ENCODE results near the gene PRMT7. TPM values are rescaled to one million over a fixed set of nuclear protein-coding genes. Genes with fewer than 3 reads are reported as not detected.

Gene PRMT7
- polyA plus RNA-seq, 3 donors: 15.0 to 41.1 (median 15.2) TPM

- no peak overlapping the region for H2AFZ ChIP-seq (ENCODE audit: insufficient read depth, low read depth, low read length, poor library complexity, severe bottlenecking)
- peaks cover 11 to 13% of the 10 kb centered on the region in 2 donors for H3K4me1 ChIP-seq (ENCODE audit: control insufficient read depth in 1 of 2, insufficient read depth in 2 of 2, low read length in 2 of 2)
- peak overlapping the region; percentile 66 to 88 (median 82) for H3K27ac Mint-ChIP-seq
- no peak for TF ChIP-seq CTCF (IDR thresholded peaks at IDR 0.05)
- intact Hi-C loops (cut with micrococcal nuclease): no loop called here
- peak overlapping the region; percentile 11 to 65 for H3K27ac ChIP-seq (ENCODE audit: low read depth in 1 of 2, low read length in 2 of 2)
- H3K27me3 ChIP-seq (ENCODE audit: control insufficient read depth in 2 of 2, insufficient read depth in 2 of 2, low read length in 2 of 2): no peaks in the 10 kb centered on the region
- H3K4me2 ChIP-seq (replicated peaks; ENCODE audit: extremely low read depth, low read length, poor library complexity, severe bottlenecking): no peak overlapping the region
- no peak overlapping the region for H3K4me3 ChIP-seq (replicated peaks in 1 of 3; ENCODE audit: low read depth in 2 of 3, low read length in 3 of 3)
- no peaks in the 10 kb centered on the region for H3K27me3 Mint-ChIP-seq (ENCODE audit: low read depth in 3 of 3)
- H4K20me1 ChIP-seq (ENCODE audit: insufficient read depth, low read length): peaks cover 9% of the 10 kb centered on the region
- H3K36me3 ChIP-seq (replicated peaks in 1 of 2; ENCODE audit: control insufficient read depth in 1 of 2, insufficient read depth in 2 of 2, low read length in 2 of 2): peaks cover 85 to 100% of the 10 kb centered on the region in 2 donors
- H3K4me3 Mint-ChIP-seq: no peak overlapping the region
- WGBS (ENCODE audit: insufficient coverage): 78% methylated on average over 3 of the region's 6 CpGs
- H3K9me3 Mint-ChIP-seq: no peaks in the 10 kb centered on the region
- H3K36me3 Mint-ChIP-seq: peaks cover 89 to 97% of the 10 kb centered on the region in 2 donors
- H3K79me2 ChIP-seq (ENCODE audit: insufficient read depth, low read length): peaks cover 2% of the 10 kb centered on the region
- no peaks in the 10 kb centered on the region for H3K9me3 ChIP-seq (replicated peaks in 1 of 2; ENCODE audit: control insufficient read depth in 1 of 2, insufficient read depth in 1 of 2, low read length in 2 of 2)
- peaks cover 15% of the 10 kb centered on the region for H3K4me1 Mint-ChIP-seq
- peak; percentile 30 to 73 (median 47) for DNase-seq
- H3K9ac ChIP-seq (ENCODE audit: insufficient read depth, low read length, poor library complexity, severe bottlenecking): no peak overlapping the region
These were observed 14.1 kb upstream of the PRMT7 start for GRCh38 chr16:68296693-68297092.

DNA sequence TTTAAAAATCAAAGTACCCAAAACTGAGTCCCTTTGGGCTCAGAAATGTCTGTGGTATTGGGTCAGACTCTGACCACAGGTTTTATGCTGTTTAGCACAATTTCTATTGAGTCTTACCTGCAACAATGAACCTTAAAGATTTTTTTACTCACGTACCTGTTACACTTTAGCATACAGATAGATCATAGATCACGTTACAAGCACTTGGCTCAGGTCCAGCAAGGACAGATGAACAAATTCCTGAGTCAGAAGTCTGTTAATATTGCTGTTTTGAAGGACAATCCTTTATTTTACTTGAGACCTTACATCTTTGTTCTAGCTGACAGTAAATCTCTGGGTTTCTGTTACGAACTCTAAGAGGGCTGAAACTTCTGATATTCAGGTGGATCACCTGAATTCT lies 12.9 kb upstream of the PRMT7 start:
- peaks cover 19% of the 10 kb centered on the region for H4K20me1 ChIP-seq (ENCODE audit: insufficient read depth, low read length)
- 100% methylated on average over 2 of the region's 3 CpGs for WGBS (ENCODE audit: insufficient coverage)
- H3K4me3 Mint-ChIP-seq: no peak overlapping the region
- TF ChIP-seq CTCF (IDR thresholded peaks at IDR 0.05): no peak
- intact Hi-C loops (cut with micrococcal nuclease): no loop called here
- peaks cover 15% of the 10 kb centered on the region for H3K4me1 Mint-ChIP-seq
- peaks cover 4% of the 10 kb centered on the region for H3K79me2 ChIP-seq (ENCODE audit: insufficient read depth, low read length)
- peak overlapping the region in 1 of 7 donors; percentile 79 for H3K27ac Mint-ChIP-seq
- no peaks in the 10 kb centered on the region for H3K27me3 Mint-ChIP-seq (ENCODE audit: low read depth in 3 of 3)
- H3K4me3 ChIP-seq (replicated peaks in 1 of 3; ENCODE audit: low read depth in 2 of 3, low read length in 3 of 3): no peak overlapping the region
- no peak overlapping the region for H2AFZ ChIP-seq (ENCODE audit: insufficient read depth, low read depth, low read length, poor library complexity, severe bottlenecking)
- DNase-seq: no peak
- peak overlapping the region in 1 of 2 donors; percentile 65 for H3K27ac ChIP-seq (ENCODE audit: low read depth in 1 of 2, low read length in 2 of 2)
- peaks cover 11 to 13% of the 10 kb centered on the region in 2 donors for H3K4me1 ChIP-seq (ENCODE audit: control insufficient read depth in 1 of 2, insufficient read depth in 2 of 2, low read length in 2 of 2)
- H3K4me2 ChIP-seq (replicated peaks; ENCODE audit: extremely low read depth, low read length, poor library complexity, severe bottlenecking): no peak overlapping the region
- H3K9me3 ChIP-seq (replicated peaks in 1 of 2; ENCODE audit: control insufficient read depth in 1 of 2, insufficient read depth in 1 of 2, low read length in 2 of 2): no peaks in the 10 kb centered on the region
- H3K36me3 ChIP-seq (replicated peaks in 1 of 2; ENCODE audit: control insufficient read depth in 1 of 2, insufficient read depth in 2 of 2, low read length in 2 of 2): peaks cover 85 to 100% of the 10 kb centered on the region in 2 donors
- no peaks in the 10 kb centered on the region for H3K9me3 Mint-ChIP-seq
- no peaks in the 10 kb centered on the region for H3K27me3 ChIP-seq (ENCODE audit: control insufficient read depth in 2 of 2, insufficient read depth in 2 of 2, low read length in 2 of 2)
- H3K9ac ChIP-seq (ENCODE audit: insufficient read depth, low read length, poor library complexity, severe bottlenecking): no peak overlapping the region
- H3K36me3 Mint-ChIP-seq: peaks cover 89 to 97% of the 10 kb centered on the region in 2 donors

All from CD14-positive monocyte (primary cell).